Panc1 (cell line): Measurements from ENCODE around the gene DCP2. TPM values are rescaled to one million over a fixed set of nuclear protein-coding genes. Genes with fewer than 3 reads are reported as not detected.
"Not testable (repeated sequence)": the region's sequence is repeated elsewhere in the genome, so short reads cannot be mapped to it uniquely, and the experiment has no call there.

ENCODE experiments used
- ATAC-seq: fragments of 200-7000 bp; cut with Tn5 transposase; 2 replicates; pipeline ENCODE4 v1.9.1; 2020; ENCODE audit warnings: mild to moderate bottlenecking, moderate library complexity
- BruUV-seq: library from RNA; stranded (reverse); fragments of 400-500 nt; replicated peaks from 2 replicates; lab custom pipeline; 2021; lab: Mats Ljungman, UMichigan
- CTCF ChIA-PET: fragments of 300-600 bp; sonication (Branson Sonifier 250); formaldehyde crosslinking; loops from one replicate; lab custom pipeline; 2022; ENCODE audit warnings: antibody characterized with exemption; lab: Charles Lee
- POLR2A ChIA-PET: fragments of 300-600 bp; sonication (Branson Sonifier 250); formaldehyde crosslinking; loops from one replicate; lab custom pipeline; 2022; ENCODE audit warnings: antibody characterized with exemption; lab: Charles Lee
- DNase-seq: peaks from one replicate; pipeline ENCODE4 v3.0.0-alpha.2; 2010; ENCODE audit warnings: low read depth, low spot score
- H3K27ac ChIP-seq: 2 replicates; pipeline ENCODE4 v1.5.1; 2011; ENCODE audit warnings: mild to moderate bottlenecking, low read length, inconsistent platforms
- H3K27me3 ChIP-seq: fragments of 200-500 bp; sonication (Bioruptor generic); 2 replicates; pipeline ENCODE4 v1.6.0; 2014; ENCODE audit warnings: low read length, inconsistent platforms; ENCODE audit not compliant: control insufficient read depth, insufficient read depth
- H3K36me3 ChIP-seq: fragments of 200-500 bp; sonication (Bioruptor generic); 2 replicates; pipeline ENCODE4 v1.5.1; 2014; ENCODE audit warnings: inconsistent platforms, mild to moderate bottlenecking, low read length, moderate library complexity; ENCODE audit not compliant: control insufficient read depth, insufficient read depth
- H3K4me1 ChIP-seq: 2 replicates; pipeline ENCODE4 v1.5.1; 2011; ENCODE audit warnings: inconsistent platforms, mild to moderate bottlenecking, low read length, moderate library complexity; ENCODE audit not compliant: control insufficient read depth, insufficient read depth
- H3K4me3 ChIP-seq, 2 experiments: 2 replicates each; pipeline ENCODE4 v1.5.1; 2011 to 2012; ENCODE audit warnings: low read depth in 2 of 2, low read length in 2 of 2, mild to moderate bottlenecking in 2 of 2, inconsistent platforms in 1 of 2, moderate library complexity in 1 of 2
- H3K9me3 ChIP-seq: fragments of 200-500 bp; sonication (Bioruptor generic); 2 replicates; pipeline ENCODE4 v1.5.1; 2014; ENCODE audit warnings: low read depth, mild to moderate bottlenecking, inconsistent platforms, low read length, moderate library complexity; ENCODE audit not compliant: control insufficient read depth, insufficient read depth
- CTCF ChIP-seq: fragments of 450-650 bp; IDR thresholded peaks from 2 replicates; pipeline ENCODE4 v1.5.1; 2017; ENCODE audit warnings: mild to moderate bottlenecking
- POLR2AphosphoS5 ChIP-seq: IDR thresholded peaks from 2 replicates; pipeline ENCODE4 v1.6.1; 2012; ENCODE audit warnings: mild to moderate bottlenecking, low read depth, low read length, moderate library complexity
- REST ChIP-seq, 2 experiments: IDR thresholded peaks; 2 replicates each; pipeline ENCODE4 v1.6.1; 2011 to 2012; ENCODE audit warnings: low read depth in 2 of 2, control low read depth in 1 of 2, low read length in 1 of 2, mild to moderate bottlenecking in 1 of 2, moderate library complexity in 1 of 2; ENCODE audit not compliant: insufficient read depth in 1 of 2
- SIN3A ChIP-seq: IDR thresholded peaks from 2 replicates; pipeline ENCODE4 v1.6.1; 2012; ENCODE audit warnings: low read depth, mild to moderate bottlenecking, low read length, moderate library complexity, borderline replicate concordance; ENCODE audit not compliant: insufficient read depth
- TCF7L2 ChIP-seq: IDR thresholded peaks from 2 replicates; pipeline ENCODE4 v1.6.1; 2011; ENCODE audit warnings: mild to moderate bottlenecking, low read depth, low read length, inconsistent platforms
- in situ Hi-C: cut with HindIII; loops from 2 replicates; pipeline ENCODE4 v1.10.0; 2016; ENCODE audit warnings: low sequenced_read_pairs, low pct_unique_long_range_greater_than_20kb
- intact Hi-C: fragments of 100-400 bp; cut with micrococcal nuclease; formaldehyde crosslinking; loops from one replicate; pipeline ENCODE4 v1.10.0; 2022; ENCODE audit not compliant: unreplicated experiment
- total RNA-seq: library from RNA; stranded (reverse); gene quantifications from one replicate; pipeline ENCODE4 v1.2.1, GENCODE V29; 2021; ENCODE audit not compliant: unreplicated experiment

The DCP2 gene
- total RNA-seq, 1 experiment from 2014 or later: 70.4 TPM

- H3K27me3 ChIP-seq: no peaks in the 10 kb centered on the region
- H3K4me1 ChIP-seq: peaks cover 60% of the 10 kb centered on the region
- TF ChIP-seq CTCF (no peak), TCF7L2 (no peak), REST (IDR thresholded peaks at IDR 0.05; ENCODE audit: insufficient read depth in 1 of 2, low read depth in 2 of 2, low read length in 1 of 2) (no peak), SIN3A (no peak), POLR2AphosphoS5 (no peak)
- ATAC-seq (0 out of 2 replicates have a peak, but pooled peaks have one; percentile 21), DNase-seq (no peak)
- no peak overlapping the region for H3K4me3 ChIP-seq
- in situ Hi-C loops: no loop called here
- H3K9me3 ChIP-seq: no peaks in the 10 kb centered on the region
- peak overlapping the region; percentile 96 for H3K27ac ChIP-seq
- no TSS peak for BruUV-seq
- intact Hi-C loops: no loop called here
- ChIA-PET POLR2A (interaction anchor here (1.4 kb wide), 1 partner anchor 16 kb away, joined by 5 read pairs; the partner anchor contains the start of gene DCP2), CTCF (no interaction called here)
- no peaks in the 10 kb centered on the region for H3K36me3 ChIP-seq
Measured at GRCh38 chr5:112960315-112960714, 16.3 kb upstream of the DCP2 start.

GRCh38 chr5:112960863-112961504, 15.6 kb upstream of the DCP2 start:
- in situ Hi-C loops: no loop called here
- Histone ChIP-seq H3K27me3 (no peaks in the 10 kb centered on the region), H3K4me3 (no peak overlapping the region), H3K27ac (peak overlapping the region; percentile 96), H3K36me3 (no peaks in the 10 kb centered on the region), H3K4me1 (peaks cover 58% of the 10 kb centered on the region), H3K9me3 (no peaks in the 10 kb centered on the region)
- POLR2A ChIA-PET: interaction anchor here (1.4 kb wide), 1 partner anchor 15 kb away, joined by 5 read pairs; the partner anchor contains the start of gene DCP2
- CTCF ChIA-PET: no interaction called here
- intact Hi-C loops: no loop called here
- TF ChIP-seq TCF7L2 (no peak), POLR2AphosphoS5 (no peak), SIN3A (no peak), CTCF (no peak), REST (IDR thresholded peaks at IDR 0.05; ENCODE audit: insufficient read depth in 1 of 2, low read depth in 2 of 2, low read length in 1 of 2) (no peak)
- no peak for ATAC-seq
- no peak for DNase-seq
- no TSS peak for BruUV-seq

- ATAC-seq, intact Hi-C loops, DNase-seq, CTCF ChIA-PET, H3K4me3 ChIP-seq, H3K9me3 ChIP-seq, BruUV-seq, POLR2A ChIA-PET, H3K27me3 ChIP-seq, H3K36me3 ChIP-seq, in situ Hi-C loops: not testable (repeated sequence)
- Histone ChIP-seq H3K4me1 (peaks cover 41% of the 10 kb centered on the region), H3K27ac (peak overlapping the region; percentile 54)
Measured at GRCh38 chr5:112963374-112963733, 13.2 kb upstream of the DCP2 start.
